GM23248 (cell line): Measurements from ENCODE around the gene LIMA1. TPM values are rescaled to one million over a fixed set of nuclear protein-coding genes. Genes with fewer than 3 reads are reported as not detected.
A peak's percentile ranks its signal among the peaks of the same experiment; 100 is the strongest.

Source experiments
- DNase-seq: peaks from one replicate; pipeline ENCODE4 v3.0.0-alpha.2; 2015
- H2AFZ ChIP-seq: fragments of 200-600 bp; sonication (generic); 2 replicates; pipeline ENCODE4 v1.6.1; 2016; ENCODE audit warnings: antibody characterized with exemption
- H3F3A ChIP-seq: fragments of 200-600 bp; sonication (generic); 2 replicates; pipeline ENCODE4 v1.6.1; 2016; ENCODE audit warnings: mild to moderate bottlenecking, antibody characterized with exemption, mixed run types; ENCODE audit not compliant: insufficient read depth
- H3K27ac ChIP-seq: fragments of 200-600 bp; sonication (generic); 2 replicates; pipeline ENCODE4 v1.5.1; 2016; ENCODE audit warnings: mild to moderate bottlenecking
- H3K27me3 ChIP-seq: fragments of 200-600 bp; sonication (generic); replicated peaks from 2 replicates; pipeline ENCODE4 v1.6.1; 2016; ENCODE audit warnings: mild to moderate bottlenecking; ENCODE audit not compliant: insufficient read depth
- H3K36me3 ChIP-seq: fragments of 200-600 bp; sonication (generic); 2 replicates; pipeline ENCODE4 v1.6.1; 2016; ENCODE audit warnings: low read depth, mild to moderate bottlenecking
- H3K4me1 ChIP-seq: fragments of 200-600 bp; sonication (generic); 2 replicates; pipeline ENCODE4 v1.6.1; 2016; ENCODE audit warnings: mild to moderate bottlenecking; ENCODE audit not compliant: insufficient read depth
- H3K4me2 ChIP-seq: fragments of 200-600 bp; sonication (generic); one replicate; pipeline ENCODE4 v1.6.1; 2016; ENCODE audit warnings: mild to moderate bottlenecking; ENCODE audit not compliant: unreplicated experiment
- H3K4me3 ChIP-seq: fragments of 200-600 bp; sonication (generic); 2 replicates; pipeline ENCODE4 v1.5.1; 2016; ENCODE audit warnings: mild to moderate bottlenecking
- H3K79me2 ChIP-seq: fragments of 200-600 bp; sonication (generic); 2 replicates; pipeline ENCODE4 v1.6.1; 2016; ENCODE audit warnings: mild to moderate bottlenecking; ENCODE audit not compliant: insufficient read depth
- H3K9ac ChIP-seq: fragments of 200-600 bp; sonication (generic); 2 replicates; pipeline ENCODE4 v1.6.1; 2016; ENCODE audit warnings: mild to moderate bottlenecking
- H3K9me2 ChIP-seq: fragments of 200-600 bp; sonication (generic); 2 replicates; pipeline ENCODE4 v1.6.1; 2016; ENCODE audit warnings: mixed run types, mild to moderate bottlenecking, moderate library complexity; ENCODE audit not compliant: insufficient read depth
- H3K9me3 ChIP-seq: fragments of 200-600 bp; sonication (generic); one replicate; pipeline ENCODE4 v1.6.1; 2017; ENCODE audit warnings: low read depth
- H4K20me1 ChIP-seq: fragments of 200-600 bp; sonication (generic); 2 replicates; pipeline ENCODE4 v1.6.0; 2016; ENCODE audit not compliant: insufficient read depth
- EZH2 ChIP-seq: fragments of 200-600 bp; sonication (generic); IDR thresholded peaks from 2 replicates; pipeline ENCODE4 v1.6.1; 2018; ENCODE audit warnings: antibody characterized with exemption, mild to moderate bottlenecking; ENCODE audit not compliant: insufficient read depth, poor library complexity, severe bottlenecking
- EZH2phosphoT487 ChIP-seq: fragments of 200-600 bp; sonication (generic); IDR thresholded peaks from 2 replicates; pipeline ENCODE4 v1.6.1; 2018; ENCODE audit warnings: antibody characterized with exemption, moderate library complexity, mild to moderate bottlenecking, low read depth; ENCODE audit not compliant: insufficient read depth
- WGBS, 2 experiments: methylation state at CpG; one replicate each; pipeline ENCODE4 v1.1.6; 2015 to 2017; ENCODE audit warnings: low lambda C conversion rate in 2 of 2, low coverage in 1 of 2; ENCODE audit errors: missing lambda C conversion rate in 2 of 2; 5-methylcytosine and 5-hydroxymethylcytosine counted together
- in situ Hi-C: fragments of 300-500 bp; cut with MboI; formaldehyde crosslinking; loops from 2 replicates; pipeline ENCODE4 v1.15.0; 2020
- polyA plus RNA-seq: library from polyadenylated mRNA; unstranded; fragments of >200 nt; fragmentation: Nextera tagmentation; extraction: Ambion mirVana; gene quantifications from 2 replicates; pipeline ENCODE4 v1.2.1, GENCODE V29; 2016
- total RNA-seq: library from RNA; depleted of rRNA; stranded (reverse); fragments of >200 nt; shearing (Covaris generic); gene quantifications from 2 replicates; pipeline ENCODE4 v1.2.3, GENCODE V29; 2014

Gene LIMA1
- total and polyA plus RNA-seq, 2 experiments from 2014 or later, result 180 to 256 TPM

DNA sequence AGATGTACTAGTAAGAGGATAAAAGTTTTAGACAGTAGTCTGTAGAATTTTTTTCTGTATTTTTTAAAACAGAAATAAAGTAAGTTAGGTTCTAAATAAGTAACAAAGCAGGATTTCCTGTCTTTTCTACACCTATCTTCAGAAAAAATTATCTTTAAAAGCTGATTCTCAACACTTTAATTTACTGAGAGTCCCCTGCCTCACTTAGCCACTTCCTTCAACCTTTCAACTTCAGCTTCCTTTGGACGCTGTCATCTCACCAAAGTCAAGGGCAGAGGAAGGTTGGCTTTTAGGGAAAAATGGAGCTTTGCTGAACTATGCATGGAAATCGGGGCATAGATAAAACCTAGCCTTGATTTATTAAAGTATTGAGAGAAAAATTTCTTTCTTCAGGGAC lies 71.3 kb downstream of the LIMA1 start:
- H3K27me3 ChIP-seq, result no peaks in the 10 kb centered on the region
- peak overlapping the region; percentile 41 for H3K4me3 ChIP-seq
- in situ Hi-C loops, result no loop called here
- WGBS, 2 experiments, result 71 to 80% methylated on average over 2 of the region's 2 CpGs
- peaks cover 57% of the 10 kb centered on the region for H3K4me1 ChIP-seq
- no peak overlapping the region for H2AFZ ChIP-seq
- H3K9ac ChIP-seq, result peak overlapping the region; percentile 25
- peak overlapping the region; percentile 74 for H3K4me2 ChIP-seq
- peak overlapping the region; percentile 54 for H3K27ac ChIP-seq
- no peaks in the 10 kb centered on the region for H3K9me2 ChIP-seq
- no peak for DNase-seq
- H3F3A ChIP-seq, result peaks cover 72% of the 10 kb centered on the region
- TF ChIP-seq EZH2phosphoT487 (no peak), EZH2 (no peak)
- H3K9me3 ChIP-seq, result no peaks in the 10 kb centered on the region
- peaks cover 100% of the 10 kb centered on the region for H3K79me2 ChIP-seq
- H4K20me1 ChIP-seq, result 0 out of 2 replicates have a peak, but pooled peaks cover 5% of the 10 kb centered on the region
- H3K36me3 ChIP-seq, result peaks cover 49% of the 10 kb centered on the region

DNA sequence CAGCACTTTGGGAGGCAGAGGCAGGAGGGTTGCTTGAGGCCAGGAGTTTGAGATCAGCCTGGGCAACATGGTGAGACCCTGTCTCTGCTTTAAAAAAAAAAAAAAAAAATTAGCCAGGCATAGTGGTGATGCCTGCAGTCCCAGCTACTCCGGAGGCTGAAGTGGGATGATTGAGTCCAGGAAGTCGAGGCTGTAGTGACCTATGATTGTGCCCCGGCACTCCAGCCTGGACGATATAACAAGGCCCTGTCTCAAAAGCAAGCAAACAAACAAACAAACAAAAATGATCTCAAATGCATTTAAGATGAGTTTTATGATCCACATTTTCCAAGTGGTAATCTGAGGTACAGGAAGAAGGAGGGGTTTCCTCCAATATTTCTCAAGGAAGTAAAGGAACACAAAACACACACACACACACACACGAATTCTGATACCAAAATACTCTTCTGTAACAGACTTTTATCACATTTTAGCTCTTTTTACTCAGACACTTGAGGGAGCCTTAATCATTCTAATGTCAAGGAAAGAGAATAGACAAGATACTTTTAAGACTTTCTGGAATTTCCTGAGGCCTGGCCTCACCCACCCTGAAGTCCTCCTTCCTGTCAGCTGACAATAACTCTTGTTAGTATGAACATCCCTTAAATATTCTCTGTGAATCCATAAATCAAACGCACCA lies 71.8 kb downstream of the LIMA1 start:
- Histone ChIP-seq H3K4me3 (peak overlapping the region; percentile 41), H3K27me3 (no peaks in the 10 kb centered on the region), H2AFZ (no peak overlapping the region), H3F3A (peaks cover 74% of the 10 kb centered on the region), H3K9me3 (no peaks in the 10 kb centered on the region), H4K20me1 (0 out of 2 replicates have a peak, but pooled peaks cover 5% of the 10 kb centered on the region), H3K27ac (peak overlapping the region; percentile 54), H3K79me2 (peaks cover 100% of the 10 kb centered on the region), H3K36me3 (peaks cover 49% of the 10 kb centered on the region), H3K9ac (peak overlapping the region; percentile 25), H3K4me2 (peak overlapping the region; percentile 74), H3K9me2 (no peaks in the 10 kb centered on the region), H3K4me1 (peaks cover 53% of the 10 kb centered on the region)
- in situ Hi-C loops, result no loop called here
- 40 to 44% methylated on average over 6 of the region's 6 CpGs for WGBS, 2 experiments
- TF ChIP-seq EZH2, result no peak
- no peak for TF ChIP-seq EZH2phosphoT487
- peak; percentile 49 for DNase-seq

DNA sequence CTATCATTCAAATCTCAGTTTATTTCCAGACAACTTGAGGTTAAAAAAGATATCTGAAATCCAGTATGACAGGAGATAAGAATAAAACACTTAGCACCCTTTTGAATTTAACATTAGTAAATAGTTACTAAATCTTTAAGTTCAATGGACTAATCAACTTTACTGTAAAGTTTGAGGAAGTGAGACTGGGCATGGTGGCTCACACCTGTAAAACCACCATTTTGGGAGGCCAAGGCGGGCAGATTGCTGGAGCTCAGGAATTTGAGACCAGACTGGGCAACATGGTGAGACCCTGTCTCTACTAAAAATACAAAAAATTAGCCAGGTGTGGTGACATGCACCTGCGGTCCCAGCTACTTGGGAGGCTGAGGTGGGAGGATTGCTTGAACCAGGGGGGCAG lies 75.9 kb downstream of the LIMA1 start:
- H3F3A ChIP-seq, result peaks cover 80% of the 10 kb centered on the region
- H3K27ac ChIP-seq, result no peak overlapping the region
- H3K9ac ChIP-seq, result no peak overlapping the region
- H4K20me1 ChIP-seq, result no peaks in the 10 kb centered on the region
- WGBS, 2 experiments, result 91 to 96% methylated on average over 2 of the region's 2 CpGs
- H3K36me3 ChIP-seq, result peaks cover 69% of the 10 kb centered on the region
- no peak for DNase-seq
- H3K4me1 ChIP-seq, result peaks cover 39% of the 10 kb centered on the region
- H3K79me2 ChIP-seq, result peaks cover 100% of the 10 kb centered on the region
- no peak overlapping the region for H3K4me3 ChIP-seq
- H3K9me3 ChIP-seq, result no peaks in the 10 kb centered on the region
- H3K4me2 ChIP-seq, result no peak overlapping the region
- in situ Hi-C loops, result loop anchor here (10.0 kb wide), 1 partner anchor 107 kb away; no protein-coding TSS in a partner anchor
- TF ChIP-seq EZH2phosphoT487 (no peak), EZH2 (no peak)
- H2AFZ ChIP-seq, result no peak overlapping the region
- H3K9me2 ChIP-seq, result no peaks in the 10 kb centered on the region
- no peaks in the 10 kb centered on the region for H3K27me3 ChIP-seq

DNA sequence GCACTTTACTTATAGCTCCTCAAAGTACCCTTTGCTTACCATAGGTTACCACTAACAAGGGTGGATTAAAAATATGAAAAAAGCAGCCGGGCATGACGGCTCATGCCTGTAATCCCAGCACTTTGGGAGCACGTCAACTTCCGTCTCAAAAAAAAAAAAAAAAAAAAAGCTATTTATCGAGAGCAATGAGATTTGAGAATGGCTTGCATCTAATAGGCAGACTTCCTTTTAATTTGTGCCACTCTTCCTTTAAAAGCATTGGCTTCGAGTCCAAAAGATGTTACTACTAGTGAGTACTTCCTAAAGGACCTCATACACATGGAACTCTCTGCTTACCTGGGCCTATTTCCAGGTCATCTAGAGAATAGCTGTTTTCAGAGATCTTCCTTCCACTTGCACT lies 77.7 kb downstream of the LIMA1 start:
- Histone ChIP-seq H3K4me1 (peaks cover 45% of the 10 kb centered on the region), H3K4me2 (no peak overlapping the region), H3K4me3 (no peak overlapping the region), H2AFZ (no peak overlapping the region), H3K9me3 (no peaks in the 10 kb centered on the region), H3K9ac (no peak overlapping the region), H3F3A (peaks cover 82% of the 10 kb centered on the region), H3K9me2 (no peaks in the 10 kb centered on the region), H3K36me3 (peaks cover 61% of the 10 kb centered on the region), H3K27ac (no peak overlapping the region), H3K79me2 (peaks cover 82% of the 10 kb centered on the region), H4K20me1 (no peaks in the 10 kb centered on the region), H3K27me3 (no peaks in the 10 kb centered on the region)
- TF ChIP-seq EZH2 (no peak), EZH2phosphoT487 (no peak)
- in situ Hi-C loops, result loop anchor here (10.0 kb wide), 1 partner anchor 109 kb away; no protein-coding TSS in a partner anchor
- DNase-seq, result no peak
- WGBS, 2 experiments, result 91 to 95% methylated on average over 6 of the region's 6 CpGs
